Occipital lobe (tissue), 2 donors: Measurements from ENCODE around the gene SERTAD2. TPM values are rescaled to one million over a fixed set of nuclear protein-coding genes. Genes with fewer than 3 reads are reported as not detected.

Source experiments
- DNase-seq: peaks from one replicate; lab custom pipeline; 2025; lab: John Stamatoyannopoulos, UW
- total RNA-seq: library from RNA; depleted of rRNA; stranded (reverse); fragments of >200 nt; gene quantifications from one replicate; pipeline ENCODE4 v1.2.3, GENCODE V29; 2014

Gene SERTAD2
- total RNA-seq, result 8.7 TPM

GRCh38 chr2:64653109-64654062 lies at the start of gene SERTAD2:
Gene SERTAD2 (minus strand): TSS chr2:64653913. CDS start chr2:64636871, 17,042 bp downstream.
- peak; percentile 76 for DNase-seq

GRCh38 chr2:64700133-64700809 lies 46.6 kb upstream of the SERTAD2 start:
- DNase-seq, result no peak

DNA sequence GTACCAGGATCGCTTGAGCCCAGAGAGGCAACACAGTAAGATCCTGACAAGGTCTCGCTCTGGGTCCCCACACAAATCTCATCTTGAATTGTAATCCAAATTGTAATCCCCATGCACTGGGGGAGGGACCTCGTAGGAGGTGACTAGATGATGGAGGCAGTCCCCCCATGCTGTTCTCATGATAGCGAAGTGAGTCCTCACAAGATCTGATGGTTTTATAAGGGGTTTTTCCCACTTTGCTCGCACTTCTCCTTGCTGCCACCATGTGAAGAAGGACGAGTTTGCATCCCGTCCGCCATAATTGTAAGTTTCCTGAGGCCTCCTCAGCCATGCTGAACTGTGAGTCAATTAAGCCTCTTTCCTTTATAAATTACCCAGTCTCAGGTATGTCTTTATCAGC lies 46.0 kb upstream of the SERTAD2 start:
- DNase-seq, result no peak

- no peak for DNase-seq
Observed at GRCh38 chr2:64698668-64699444, 45.1 kb upstream of the SERTAD2 start.

DNA sequence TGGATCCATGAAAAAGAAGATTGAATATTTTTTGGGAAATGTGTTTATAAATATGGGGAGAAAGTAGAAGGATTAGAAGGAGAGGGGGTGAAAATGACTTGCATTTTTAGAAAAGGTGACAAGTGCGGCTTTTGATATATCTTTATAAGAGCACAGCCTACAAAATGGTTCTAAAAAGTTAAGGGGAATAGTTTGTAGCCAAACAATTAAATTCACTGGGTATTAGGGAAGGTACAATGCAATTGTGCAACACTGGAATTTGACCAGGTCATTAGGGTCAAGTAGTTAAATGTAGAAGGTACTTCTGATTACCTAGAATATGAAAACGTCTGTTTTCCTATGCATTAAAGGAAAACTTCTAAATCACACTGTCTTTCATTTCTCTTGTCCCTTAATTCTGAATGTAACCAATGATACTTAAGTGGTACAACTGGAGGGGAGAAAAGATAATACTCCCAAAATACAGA lies 44.5 kb upstream of the SERTAD2 start:
- no peak for DNase-seq

- no peak for DNase-seq
Observed at GRCh38 chr2:64697297-64698176, 43.8 kb upstream of the SERTAD2 start.

DNA sequence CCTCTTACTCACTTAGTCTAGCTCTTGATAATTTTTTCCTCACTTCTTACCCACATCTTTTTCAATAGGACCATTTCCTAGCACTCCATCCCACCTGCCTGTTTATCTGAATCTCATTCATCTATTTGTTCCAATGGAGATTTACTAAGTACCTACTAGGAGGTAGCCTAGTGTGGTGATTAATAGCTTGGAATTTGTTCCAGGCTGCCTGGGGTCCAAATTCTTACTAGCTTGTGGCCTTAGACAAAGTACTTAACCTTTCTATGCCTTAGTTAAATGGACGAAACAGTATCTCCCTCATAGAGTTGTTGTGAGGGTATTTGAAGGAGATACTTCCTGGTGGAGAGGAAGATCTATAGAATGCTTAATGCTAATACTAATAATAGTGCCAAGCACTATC lies 42.9 kb upstream of the SERTAD2 start:
- DNase-seq, result no peak

GRCh38 chr2:64695721-64696261 lies 42.1 kb upstream of the SERTAD2 start:
- no peak for DNase-seq

DNA sequence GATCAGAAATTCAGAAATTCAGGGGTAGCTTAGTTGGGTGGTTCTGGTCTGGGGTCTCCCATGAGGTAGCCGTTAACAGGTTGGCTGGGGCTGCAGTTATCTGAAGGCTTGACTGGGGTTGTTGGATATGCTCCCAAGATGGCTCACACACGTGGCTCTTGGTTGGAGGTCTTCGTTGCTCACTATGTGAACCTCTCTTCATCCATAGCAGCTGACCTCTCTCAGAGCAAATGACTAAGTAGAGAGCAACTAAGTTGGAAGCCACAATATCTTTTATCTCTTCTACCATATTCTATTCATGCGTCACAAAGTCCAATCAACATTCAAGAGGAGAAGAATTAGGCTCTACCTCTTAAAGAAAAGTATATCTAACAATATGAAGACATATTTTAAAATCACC lies 38.7 kb upstream of the SERTAD2 start:
- DNase-seq, result no peak

DNA sequence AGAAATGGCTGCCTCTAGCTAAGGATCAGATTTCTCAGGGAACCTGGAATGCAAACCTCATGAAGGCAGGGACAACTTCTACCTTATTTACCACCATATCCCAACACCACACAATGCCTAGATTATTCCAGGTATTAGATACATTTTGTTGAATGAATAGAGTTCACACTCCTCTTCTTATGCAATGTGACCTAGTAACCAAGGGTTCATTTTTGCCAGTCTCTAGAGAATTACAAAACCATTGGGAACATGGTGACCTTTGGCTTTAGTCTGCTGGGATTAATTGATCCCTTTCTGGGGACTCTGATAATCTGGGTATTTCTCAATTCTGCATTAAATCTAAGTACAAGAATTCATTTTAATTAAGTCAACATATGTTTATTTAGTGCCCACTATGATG lies 35.2 kb upstream of the SERTAD2 start:
- DNase-seq, result no peak

GRCh38 chr2:64686283-64686956 lies 32.7 kb upstream of the SERTAD2 start:
- DNase-seq, result no peak

- DNase-seq, result no peak
Observed at GRCh38 chr2:64685430-64685829, 31.7 kb upstream of the SERTAD2 start.

DNA sequence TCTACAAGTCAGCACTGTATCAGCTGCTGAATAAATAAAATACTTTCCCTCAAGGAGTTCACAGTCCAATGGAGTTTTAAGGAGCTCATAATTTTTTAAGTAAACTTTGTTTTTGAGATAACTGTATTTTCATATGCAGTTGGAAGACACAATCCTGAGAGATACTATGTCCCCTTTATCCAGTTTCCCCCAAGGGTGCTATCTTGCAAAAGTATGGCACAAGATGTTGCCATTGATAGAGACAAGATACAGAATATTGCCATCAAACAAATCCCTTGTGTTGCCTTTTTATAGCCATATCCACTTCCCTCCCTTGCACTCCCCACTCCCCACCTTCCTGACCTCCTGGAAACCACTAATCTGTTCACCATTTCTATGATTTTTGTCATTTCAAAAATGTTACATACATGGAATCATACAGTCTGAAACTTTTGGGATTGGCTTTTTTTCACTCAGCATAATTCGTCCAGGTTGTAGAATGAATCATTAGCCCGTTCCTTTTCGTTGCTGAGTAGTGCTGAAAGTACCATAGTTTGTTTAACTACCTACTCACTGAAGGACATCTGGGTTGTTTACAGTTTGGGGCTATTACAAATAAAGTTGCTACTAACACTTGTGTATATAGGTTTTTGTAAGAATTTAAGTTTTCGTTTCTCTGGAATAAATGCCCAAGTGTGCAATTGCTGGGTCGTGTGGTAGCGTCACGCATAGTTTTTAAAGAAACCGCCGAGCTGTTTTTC lies 30.2 kb upstream of the SERTAD2 start:
- DNase-seq, result no peak

- no peak for DNase-seq
Observed at GRCh38 chr2:64681479-64681967, 27.8 kb upstream of the SERTAD2 start.

DNA sequence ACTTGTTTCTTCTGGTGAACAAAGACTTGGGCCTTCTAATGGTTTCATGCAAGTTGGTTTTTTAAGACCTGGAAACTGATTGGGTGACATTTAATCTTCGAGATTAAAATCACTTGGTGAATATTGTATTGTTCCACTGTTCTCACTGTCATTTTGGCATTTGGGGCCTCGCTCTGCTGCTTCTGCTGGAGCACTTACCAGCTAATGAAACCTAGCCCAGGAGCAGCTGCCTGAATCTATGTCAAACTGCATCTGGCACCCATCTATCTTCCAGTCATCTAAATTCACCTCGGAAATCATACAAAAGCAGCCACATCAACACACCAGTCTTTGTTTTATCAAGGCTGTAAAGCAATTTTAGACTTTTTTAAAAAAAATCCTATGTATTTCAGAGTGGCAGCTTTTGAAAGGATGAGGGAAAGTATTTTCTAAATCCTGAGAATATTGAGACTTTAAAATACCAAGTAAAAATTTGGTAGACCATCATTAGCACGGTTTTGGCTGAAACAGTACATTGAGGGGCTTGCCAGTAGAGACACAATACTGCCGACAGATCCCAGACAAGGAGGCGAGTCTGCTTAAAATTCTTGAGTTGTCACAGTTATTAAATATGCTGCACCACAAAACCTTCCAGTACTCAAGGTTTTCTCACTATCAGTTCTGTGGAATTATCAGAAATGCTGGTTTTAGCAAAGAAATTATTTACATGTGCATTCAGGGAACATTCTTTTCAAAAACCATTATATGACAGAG lies 26.1 kb upstream of the SERTAD2 start:
- no peak for DNase-seq

GRCh38 chr2:64678771-64679590 lies 25.3 kb upstream of the SERTAD2 start:
- DNase-seq, result no peak

- DNase-seq, result no peak
Observed at GRCh38 chr2:64677530-64677929, 23.8 kb upstream of the SERTAD2 start.
